A549 (cell line): ENCODE measurements around the gene VARS2. TPM values are rescaled to one million over a fixed set of nuclear protein-coding genes. Genes with fewer than 3 reads are reported as not detected.

ENCODE experiments used
- ATAC-seq, 2 experiments: fragments of 200-7000 bp in 1 of 2; fragments of >200 bp in 1 of 2; cut with Nextera tagmentation in 1 of 2; cut with Tn5 transposase in 1 of 2; 3 replicates each; pipeline versions ENCODE4 v1.8.0 to v1.9.1; 2018 to 2020; ENCODE audit warnings: mild to moderate bottlenecking in 1 of 2, moderate library complexity in 1 of 2
- CTCF ChIA-PET: fragments of 300-600 bp; sonication (Branson Sonifier 250); formaldehyde crosslinking; extraction: SDS; loops from one replicate; lab custom pipeline; 2021; ENCODE audit warnings: antibody characterized with exemption, inconsistent platforms; lab: Yijun Ruan, JAX
- POLR2A ChIA-PET: fragments of 350-600 bp; formaldehyde crosslinking; extraction: SDS; loops from one replicate; lab custom pipeline; 2021; ENCODE audit warnings: antibody characterized with exemption, inconsistent platforms; lab: Yijun Ruan, JAX
- DNase-seq, 2 experiments: peaks; one replicate each; pipeline versions ENCODE4 v3.0.0 to v3.0.0-alpha.2; 2011 to 2016; ENCODE audit warnings: low read depth in 1 of 2, low spot score in 1 of 2
- FAIRE-seq: peaks from 2 replicates; lab custom pipeline; 2011; peaks lifted over from hg19 to GRCh38; lab: Jason Lieb, UNC
- H3K27ac ChIP-seq, 2 experiments: fragments of >200 bp; sonication (Bioruptor Twin); formaldehyde crosslinking; 3 replicates each; pipeline ENCODE4 v1.5.1; 2016 to 2017
- H3K4me1 ChIP-seq: fragments of >200 bp; sonication (Bioruptor Twin); formaldehyde crosslinking; 3 replicates; pipeline ENCODE4 v1.6.1; 2016
- H3K4me2 ChIP-seq: fragments of >200 bp; sonication (Bioruptor Twin); formaldehyde crosslinking; 3 replicates; pipeline ENCODE4 v1.6.1; 2016
- H3K4me3 ChIP-seq: fragments of >200 bp; sonication (Bioruptor Twin); formaldehyde crosslinking; 3 replicates; pipeline ENCODE4 v1.5.1; 2016
- H3K9me3 ChIP-seq: fragments of >200 bp; sonication (Bioruptor Twin); formaldehyde crosslinking; 3 replicates; pipeline ENCODE4 v1.6.1; 2016
- ATOH8 ChIP-seq: fragments of 250-450 bp; sonication (Bioruptor Pico); IDR thresholded peaks from 2 replicates; pipeline ENCODE4 v1.5.0; 2020; ENCODE audit warnings: low read depth, mild to moderate bottlenecking, moderate library complexity
- BCL3 ChIP-seq: fragments of >200 bp; sonication (Bioruptor Twin); formaldehyde crosslinking; IDR thresholded peaks from 3 replicates; pipeline ENCODE4 v1.6.1; 2016
- CHD2 ChIP-seq: fragments of 150-350 bp; IDR thresholded peaks from 2 replicates; pipeline ENCODE4 v1.6.1; 2014; ENCODE audit warnings: low read length; ENCODE audit not compliant: partially characterized antibody
- CHD4 ChIP-seq: fragments of 200-600 bp; sonication (generic); IDR thresholded peaks from 2 replicates; pipeline ENCODE4 v1.6.1; 2016; ENCODE audit warnings: antibody characterized with exemption, mild to moderate bottlenecking, borderline replicate concordance
- ESRRA ChIP-seq: fragments of 150-350 bp; IDR thresholded peaks from 2 replicates; pipeline ENCODE4 v1.6.1; 2014; ENCODE audit warnings: mild to moderate bottlenecking, low read length, borderline replicate concordance
- FOSL2 ChIP-seq, 2 experiments: fragments of 450-650 bp in 1 of 2; fragments of >200 bp in 1 of 2; sonication (Bioruptor Twin) in 1 of 2; formaldehyde crosslinking; IDR thresholded peaks; 2 replicates each; pipeline versions ENCODE4 v1.5.0 to v1.6.1; 2016 to 2020; ENCODE audit warnings: mild to moderate bottlenecking in 1 of 2, moderate library complexity in 1 of 2
- FOXS1 ChIP-seq: fragments of 250-450 bp; sonication (Bioruptor Pico); IDR thresholded peaks from 2 replicates; pipeline ENCODE4 v1.5.0; 2020; ENCODE audit warnings: mild to moderate bottlenecking, moderate library complexity
- HDAC2 ChIP-seq: fragments of 200-600 bp; sonication (generic); IDR thresholded peaks from 2 replicates; pipeline ENCODE4 v1.6.1; 2016
- HES2 ChIP-seq: fragments of >200 bp; sonication (Bioruptor Twin); formaldehyde crosslinking; IDR thresholded peaks from 2 replicates; pipeline ENCODE4 v1.6.1; 2016
- HMGXB4 ChIP-seq: fragments of 250-450 bp; sonication (Bioruptor Pico); IDR thresholded peaks from 2 replicates; pipeline ENCODE4 v1.5.0; 2021; ENCODE audit warnings: mild to moderate bottlenecking, moderate library complexity, borderline replicate concordance
- HOXB5 ChIP-seq: fragments of 250-450 bp; sonication (Bioruptor Pico); IDR thresholded peaks from 2 replicates; pipeline ENCODE4 v1.5.0; 2020; ENCODE audit warnings: mild to moderate bottlenecking, moderate library complexity
- JUN ChIP-seq, 2 experiments: fragments of >200 bp; sonication (Bioruptor Twin); formaldehyde crosslinking; IDR thresholded peaks; 2 replicates in 1 of 2; 3 replicates in 1 of 2; pipeline ENCODE4 v1.6.1; 2016 to 2017
- KDM1A ChIP-seq: fragments of 200-600 bp; sonication (generic); IDR thresholded peaks from 2 replicates; pipeline ENCODE4 v1.6.1; 2016; ENCODE audit warnings: low read depth, mild to moderate bottlenecking
- MAX ChIP-seq: IDR thresholded peaks from 2 replicates; pipeline ENCODE4 v1.6.1; 2012
- MYC ChIP-seq: IDR thresholded peaks from 2 replicates; pipeline ENCODE4 v1.6.1; 2012; ENCODE audit warnings: mild to moderate bottlenecking, inconsistent platforms, low read length, improper control_type of control experiment, borderline replicate concordance
- NFE2L2 ChIP-seq: fragments of 150-350 bp; conservative IDR thresholded peaks from 2 replicates; pipeline ENCODE4 v1.6.1; 2014; ENCODE audit warnings: low read length
- PBX3 ChIP-seq: IDR thresholded peaks from 2 replicates; pipeline ENCODE4 v1.6.1; 2012
- PHF8 ChIP-seq: fragments of 200-600 bp; sonication (generic); IDR thresholded peaks from 2 replicates; pipeline ENCODE4 v1.6.1; 2016; ENCODE audit warnings: low read depth, mild to moderate bottlenecking, antibody characterized with exemption, moderate library complexity, borderline replicate concordance
- POLR2AphosphoS2 ChIP-seq: conservative IDR thresholded peaks from 2 replicates; pipeline ENCODE4 v1.6.1; 2012; ENCODE audit warnings: low read length, improper control_type of control experiment, inconsistent platforms
- RFX5 ChIP-seq: fragments of 450-650 bp; IDR thresholded peaks from 2 replicates; pipeline ENCODE4 v1.7.1; 2014; ENCODE audit warnings: antibody characterized with exemption, mild to moderate bottlenecking, moderate library complexity
- RNF2 ChIP-seq: fragments of 200-600 bp; sonication (generic); IDR thresholded peaks from 2 replicates; pipeline ENCODE4 v1.6.1; 2016; ENCODE audit warnings: low read depth, mild to moderate bottlenecking, antibody characterized with exemption, moderate library complexity, borderline replicate concordance
- SREBF2 ChIP-seq: fragments of 450-650 bp; IDR thresholded peaks from 2 replicates; pipeline ENCODE4 v1.6.1; 2014; ENCODE audit warnings: mild to moderate bottlenecking, moderate library complexity
- TFCP2L1 ChIP-seq: fragments of 250-450 bp; sonication (Bioruptor Pico); IDR thresholded peaks from 2 replicates; pipeline ENCODE4 v1.5.0; 2021; ENCODE audit warnings: mild to moderate bottlenecking
- ZSCAN20 ChIP-seq: fragments of 250-450 bp; sonication (Bioruptor Pico); IDR thresholded peaks from 2 replicates; pipeline ENCODE4 v1.8.0; 2022; ENCODE audit warnings: mild to moderate bottlenecking, moderate library complexity
- WGBS: methylation state at CpG from one replicate; pipeline ENCODE4 v1.1.6; 2017; ENCODE audit errors: missing lambda C conversion rate; 5-methylcytosine and 5-hydroxymethylcytosine counted together
- polyA plus RNA-seq, 4 experiments: library from polyadenylated mRNA; depleted of rRNA in 3 of 4; stranded (reverse); fragments of >200 nt; fragmentation: RNase III in 1 of 4; extraction: RNeasy Plus Mini Kit Qiagen cat#74134 plus additional on column Dnase treatment in 1 of 4; gene quantifications; 2 replicates in 3 of 4; 3 replicates in 1 of 4; pipeline ENCODE4 v1.2.3, GENCODE V29; 2011 to 2017

Gene VARS2
- polyA plus RNA-seq, 2 of the 4 experiments (the other 2 are of a cell fraction), result 15.0 to 15.5 TPM

- DNase-seq, result peak; percentile 28 to 60
- peak overlapping the region; percentile 74 for H3K4me2 ChIP-seq
- 5% methylated on average over 7 of the region's 7 CpGs for WGBS
- no peak for FAIRE-seq
- ChIA-PET CTCF (interaction anchor here (0.5 to 3.7 kb wide), 9 partner anchors 27 to 494 kb away, joined by 3 to 25 read pairs (median 3); partner anchors contain the start of gene IER3), POLR2A (interaction anchor here (0.5 to 2.0 kb wide), 6 partner anchors 22 to 207 kb away, joined by 3 to 10 read pairs (median 3); partner anchors contain the start of genes GTF2H4 and IER3)
- peak overlapping the region; percentile 98 for H3K4me3 ChIP-seq
- TF ChIP-seq FOXS1 (CRISPR knock-in tag), result no peak
- TF ChIP-seq ZSCAN20, result no peak
- no peak for TF ChIP-seq ATOH8 (CRISPR knock-in tag)
- no peak for TF ChIP-seq CHD2
- no peak for TF ChIP-seq NFE2L2
- no peak for TF ChIP-seq HDAC2
- no peak for TF ChIP-seq KDM1A
- peak; percentile 28 to 38; a peak in 5 of 6 replicates for ATAC-seq
- H3K27ac ChIP-seq, result peak overlapping the region; percentile 99
- H3K4me1 ChIP-seq, result peaks cover 40% of the 10 kb centered on the region
- H3K9me3 ChIP-seq, result no peaks in the 10 kb centered on the region
Measured at GRCh38 chr6:30885481-30885998, 28.5 kb upstream of the VARS2 start.

- ChIA-PET POLR2A (interaction anchor here (1.0 to 1.1 kb wide), 3 partner anchors 22 to 199 kb away, joined by 3 to 4 read pairs (median 3); partner anchors contain the start of genes GTF2H4 and IER3), CTCF (interaction anchor here (0.6 to 3.0 kb wide), 8 partner anchors 26 to 201 kb away, joined by 3 to 10 read pairs (median 3); no protein-coding TSS in a partner anchor)
- peak overlapping the region; percentile 98 for H3K4me3 ChIP-seq
- H3K4me1 ChIP-seq, result peaks cover 40% of the 10 kb centered on the region
- peak; percentile 71 to 82 for ATAC-seq
- FAIRE-seq, result no peak
- H3K4me2 ChIP-seq, result peak overlapping the region; percentile 74
- peak overlapping the region; percentile 99 for H3K27ac ChIP-seq
- 7% methylated on average over 13 of the region's 18 CpGs for WGBS
- peak; percentile 87 to 88 for DNase-seq
- H3K9me3 ChIP-seq, result no peaks in the 10 kb centered on the region
- TF ChIP-seq HOXB5 (CRISPR knock-in tag) (no peak), BCL3 (0 out of 3 replicates have a peak, but pooled peaks have one; percentile 5), MAX (peak; percentile 55), CHD4 (no peak), JUN (IDR thresholded peaks at IDR 0.05) (peak in 1 of 2 experiments; percentile 56; a peak in 1 of 5 replicates), FOSL2 (IDR thresholded peaks at IDR 0.05) (peak; percentile 61; the same call in 1 of the 2 replicates), FOSL2 (CRISPR knock-in tag; IDR thresholded peaks at IDR 0.05) (peak; percentile 92)
Measured at GRCh38 chr6:30885999-30886896, 27.8 kb upstream of the VARS2 start.

GRCh38 chr6:30886897-30887255 lies 27.2 kb upstream of the VARS2 start:
- Histone ChIP-seq H3K4me1 (peaks cover 40% of the 10 kb centered on the region), H3K27ac (peak overlapping the region; percentile 99), H3K4me3 (peak overlapping the region; percentile 98; the same call in 2 of the 3 replicates), H3K4me2 (peak overlapping the region; percentile 74), H3K9me3 (no peaks in the 10 kb centered on the region)
- ATAC-seq, result no peak
- no peak for FAIRE-seq
- ChIA-PET POLR2A (interaction anchor here (1.0 kb wide), 2 partner anchors 21 to 199 kb away, joined by 3 to 4 read pairs; partner anchors contain the start of gene GTF2H4), CTCF (interaction anchor here (0.6 to 3.0 kb wide), 6 partner anchors 56 to 200 kb away, joined by 3 to 10 read pairs (median 3); no protein-coding TSS in a partner anchor)
- no peak for DNase-seq
- TF ChIP-seq HES2, result no peak
- TF ChIP-seq RNF2, result no peak
- TF ChIP-seq FOXS1 (CRISPR knock-in tag), result no peak
- no peak for TF ChIP-seq JUN (IDR thresholded peaks at IDR 0.05)
- TF ChIP-seq POLR2AphosphoS2, result no peak
- TF ChIP-seq TFCP2L1 (CRISPR knock-in tag), result no peak
- TF ChIP-seq MYC, result no peak
- TF ChIP-seq PBX3, result no peak
- TF ChIP-seq ATOH8 (CRISPR knock-in tag), result no peak
- no peak for TF ChIP-seq SREBF2
- no peak for TF ChIP-seq ESRRA
- TF ChIP-seq PHF8, result no peak
- TF ChIP-seq CHD4, result no peak
- no peak for TF ChIP-seq HMGXB4 (CRISPR knock-in tag)
- TF ChIP-seq RFX5, result no peak
